T-helper 2 cell (primary cell): ENCODE data around the gene EFCAB8.
"Not testable (repeated sequence)": the region's sequence is repeated elsewhere in the genome, so short reads cannot be mapped to it uniquely, and the experiment has no call there.

ENCODE experiments used
- DNase-seq, 5 experiments: peaks; one replicate each; pipeline versions ENCODE4 v3.0.0 to v3.0.0-alpha.2; 2012 to 2022

EFCAB8 gene

GRCh38 chr20:32914031-32914430 is 55.3 kb downstream of the EFCAB8 start:
- no peak for DNase-seq

- no peak for DNase-seq
These were observed 58.6 kb downstream of the EFCAB8 start for GRCh38 chr20:32917191-32917950.

- no peak for DNase-seq
These were observed 59.6 kb downstream of the EFCAB8 start for GRCh38 chr20:32918296-32918695.

- no peak for DNase-seq
These were observed 60.0 kb downstream of the EFCAB8 start for GRCh38 chr20:32918751-32919150.

GRCh38 chr20:32920066-32920465 is 61.3 kb downstream of the EFCAB8 start:
- no peak for DNase-seq

- no peak for DNase-seq
These were observed 62.0 kb downstream of the EFCAB8 start for GRCh38 chr20:32920530-32921298.

GRCh38 chr20:32922466-32922865 is 63.7 kb downstream of the EFCAB8 start:
- no peak for DNase-seq

- no peak for DNase-seq
These were observed 66.1 kb downstream of the EFCAB8 start for GRCh38 chr20:32924781-32925180.

GRCh38 chr20:32925481-32926196 is 66.9 kb downstream of the EFCAB8 start:
- DNase-seq = no peak

GRCh38 chr20:32929162-32929561 is 70.4 kb downstream of the EFCAB8 start:
- DNase-seq = no peak

- DNase-seq = no peak
These were observed 71.5 kb downstream of the EFCAB8 start for GRCh38 chr20:32930181-32930580.

- no peak for DNase-seq
These were observed 72.0 kb downstream of the EFCAB8 start for GRCh38 chr20:32930701-32931100.

GRCh38 chr20:32934580-32934979 is 75.9 kb downstream of the EFCAB8 start:
- DNase-seq = no peak

- no peak for DNase-seq
These were observed 82.6 kb downstream of the EFCAB8 start for GRCh38 chr20:32941155-32941885.

GRCh38 chr20:32943490-32944052 is 84.8 kb downstream of the EFCAB8 start:
- DNase-seq = no peak

GRCh38 chr20:32945710-32946221 is 87.0 kb downstream of the EFCAB8 start:
- DNase-seq = peak in 2 of 5 experiments; percentile 12 to 76

- DNase-seq = no peak
These were observed 87.9 kb downstream of the EFCAB8 start for GRCh38 chr20:32946629-32947028.

GRCh38 chr20:32950539-32950938 is 91.8 kb downstream of the EFCAB8 start:
- not testable (repeated sequence) for DNase-seq

GRCh38 chr20:32957459-32957858 is 98.7 kb downstream of the EFCAB8 start:
- DNase-seq = no peak

- no peak for DNase-seq
These were observed 99.9 kb downstream of the EFCAB8 start for GRCh38 chr20:32958574-32958973.

- no peak for DNase-seq
These were observed 100.9 kb downstream of the EFCAB8 start for GRCh38 chr20:32959351-32960221.
